Right lobe of liver (tissue), 6 donors: ENCODE results near the gene C2CD4D. TPM values are rescaled to one million over a fixed set of nuclear protein-coding genes. Genes with fewer than 3 reads are reported as not detected.

Experiments used
- ATAC-seq, 4 donors: fragments of 200-7000 bp; cut with Tn5 transposase; one replicate each; pipeline ENCODE4 v1.9.1; 2020; ENCODE audit warnings: mild to moderate bottlenecking in 4 of 4, moderate library complexity in 4 of 4
- DNase-seq, 3 donors: peaks; one replicate each; pipeline ENCODE4 v3.0.0-alpha.2; 2020
- H3K27ac ChIP-seq, 3 donors: fragments of 200-600 bp; one replicate each; pipeline ENCODE4 v1.8.0; 2022
- H3K27me3 ChIP-seq, 2 donors: fragments of 200-600 bp; one replicate each; pipeline ENCODE4 v1.8.0; 2022
- H3K36me3 ChIP-seq, 4 donors: fragments of 200-600 bp; sonication (generic) in 1 of 4; one replicate each; pipeline versions ENCODE4 v1.5.1 to v1.8.0; 2017 to 2022; ENCODE audit warnings: control low read depth in 1 of 4
- H3K4me1 ChIP-seq, 4 donors: fragments of 200-600 bp; sonication (generic) in 1 of 4; one replicate each; pipeline versions ENCODE4 v1.5.1 to v1.8.0; 2017 to 2022; ENCODE audit warnings: control low read depth in 1 of 4
- H3K4me3 ChIP-seq, 3 donors: fragments of 200-600 bp; one replicate each; pipeline ENCODE4 v1.8.0; 2022
- H3K9me3 ChIP-seq, 4 donors: fragments of 200-600 bp; sonication (generic) in 1 of 4; one replicate each; pipeline versions ENCODE4 v1.5.1 to v1.8.0; 2017 to 2022; ENCODE audit warnings: control low read depth in 1 of 4
- POLR2A ChIP-seq: fragments of 450-650 bp; IDR thresholded peaks from one replicate; pipeline ENCODE4 v1.6.1; 2017; ENCODE audit warnings: antibody characterized with exemption, mild to moderate bottlenecking
- WGBS: methylation state at CpG from one replicate; pipeline ENCODE4 v1.1.6; 2018; ENCODE audit warnings: low coverage, low lambda C conversion rate; ENCODE audit not compliant: insufficient coverage; ENCODE audit errors: missing lambda C conversion rate; 5-methylcytosine and 5-hydroxymethylcytosine counted together
- intact Hi-C, 2 donors: fragments of 100-400 bp; cut with DNase I; formaldehyde crosslinking; loops; one replicate each; pipeline versions ENCODE4 v1.11.2 to v1.14.1; 2022
- total RNA-seq, 6 experiments: library from RNA; depleted of rRNA in 2 of 6; stranded (reverse); fragments of >200 nt in 2 of 6; fragmentation: NEBNext Ultra II Directional in 3 of 6; extraction: Animal tissue kit (Norgen Biotek cat#: 25700) in 3 of 6; gene quantifications; one replicate each; pipeline versions ENCODE4 v1.1.0 to v1.2.4, GENCODE V29; 2016 to 2023
- TF ChIP-seq, protein P1 (sequence below), 4 donors: fragments of 200-600 bp in 3 of 4; fragments of 450-650 bp in 1 of 4; IDR thresholded peaks; one replicate each; pipeline versions ENCODE4 v1.5.1 to v1.8.0; 2016 to 2022; ENCODE audit warnings: antibody characterized with exemption in 4 of 4, mild to moderate bottlenecking in 2 of 4
- donor health status: DM: no; HTN: yes; CAD: no.
- donor health status: DM: no; HTN: no; CAD: no.
- donor health status: DM: no; HTN: no; CAD: no.
- donor health status: DM: no; HTN: yes; CAD: no.
- donor health status: DM: no; HTN: yes; CAD: no.

Gene C2CD4D
- total RNA-seq, 6 experiments from 2014 or later, result not detected

DNA sequence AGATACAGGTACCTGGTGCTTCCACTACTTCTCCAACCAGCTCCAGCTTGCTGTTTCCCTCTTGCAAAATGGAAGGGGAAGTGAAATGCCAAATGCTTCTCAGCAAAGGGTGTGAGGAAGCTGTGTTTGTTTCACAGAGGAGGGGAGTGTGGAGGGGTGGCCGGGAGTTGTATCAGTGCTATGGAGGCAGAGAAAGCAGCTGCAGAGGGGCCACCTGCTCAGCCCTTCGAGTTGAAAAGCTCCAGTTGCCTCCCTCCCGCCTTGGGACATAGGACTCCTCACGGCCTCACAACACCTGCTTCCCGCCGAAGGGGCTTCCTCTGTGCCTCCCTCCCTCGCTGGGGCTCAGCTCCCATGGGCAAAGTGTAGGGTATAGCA, 22.3 kb downstream of the C2CD4D start:
- H3K36me3 ChIP-seq, result peaks cover 0 to 26% (median 12%) of the 10 kb centered on the region in 4 donors
- no peak for TF ChIP-seq POLR2A
- TF ChIP-seq, protein P1, sequence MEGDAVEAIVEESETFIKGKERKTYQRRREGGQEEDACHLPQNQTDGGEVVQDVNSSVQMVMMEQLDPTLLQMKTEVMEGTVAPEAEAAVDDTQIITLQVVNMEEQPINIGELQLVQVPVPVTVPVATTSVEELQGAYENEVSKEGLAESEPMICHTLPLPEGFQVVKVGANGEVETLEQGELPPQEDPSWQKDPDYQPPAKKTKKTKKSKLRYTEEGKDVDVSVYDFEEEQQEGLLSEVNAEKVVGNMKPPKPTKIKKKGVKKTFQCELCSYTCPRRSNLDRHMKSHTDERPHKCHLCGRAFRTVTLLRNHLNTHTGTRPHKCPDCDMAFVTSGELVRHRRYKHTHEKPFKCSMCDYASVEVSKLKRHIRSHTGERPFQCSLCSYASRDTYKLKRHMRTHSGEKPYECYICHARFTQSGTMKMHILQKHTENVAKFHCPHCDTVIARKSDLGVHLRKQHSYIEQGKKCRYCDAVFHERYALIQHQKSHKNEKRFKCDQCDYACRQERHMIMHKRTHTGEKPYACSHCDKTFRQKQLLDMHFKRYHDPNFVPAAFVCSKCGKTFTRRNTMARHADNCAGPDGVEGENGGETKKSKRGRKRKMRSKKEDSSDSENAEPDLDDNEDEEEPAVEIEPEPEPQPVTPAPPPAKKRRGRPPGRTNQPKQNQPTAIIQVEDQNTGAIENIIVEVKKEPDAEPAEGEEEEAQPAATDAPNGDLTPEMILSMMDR (IDR thresholded peaks at IDR 0.05), result no peak
- H3K9me3 ChIP-seq, result no peaks in the 10 kb centered on the region
- ATAC-seq (no peak), DNase-seq (peak in 1 of 3 donors; percentile 31)
- peaks cover 3 to 39% (median 18%) of the 10 kb centered on the region in 4 donors for H3K4me1 ChIP-seq
- 37% methylated on average over 6 of the region's 7 CpGs for WGBS
- intact Hi-C loops, result no loop called here
- no peak overlapping the region for H3K4me3 ChIP-seq
- no peak overlapping the region for H3K27ac ChIP-seq
- H3K27me3 ChIP-seq, result no peaks in the 10 kb centered on the region

DNA sequence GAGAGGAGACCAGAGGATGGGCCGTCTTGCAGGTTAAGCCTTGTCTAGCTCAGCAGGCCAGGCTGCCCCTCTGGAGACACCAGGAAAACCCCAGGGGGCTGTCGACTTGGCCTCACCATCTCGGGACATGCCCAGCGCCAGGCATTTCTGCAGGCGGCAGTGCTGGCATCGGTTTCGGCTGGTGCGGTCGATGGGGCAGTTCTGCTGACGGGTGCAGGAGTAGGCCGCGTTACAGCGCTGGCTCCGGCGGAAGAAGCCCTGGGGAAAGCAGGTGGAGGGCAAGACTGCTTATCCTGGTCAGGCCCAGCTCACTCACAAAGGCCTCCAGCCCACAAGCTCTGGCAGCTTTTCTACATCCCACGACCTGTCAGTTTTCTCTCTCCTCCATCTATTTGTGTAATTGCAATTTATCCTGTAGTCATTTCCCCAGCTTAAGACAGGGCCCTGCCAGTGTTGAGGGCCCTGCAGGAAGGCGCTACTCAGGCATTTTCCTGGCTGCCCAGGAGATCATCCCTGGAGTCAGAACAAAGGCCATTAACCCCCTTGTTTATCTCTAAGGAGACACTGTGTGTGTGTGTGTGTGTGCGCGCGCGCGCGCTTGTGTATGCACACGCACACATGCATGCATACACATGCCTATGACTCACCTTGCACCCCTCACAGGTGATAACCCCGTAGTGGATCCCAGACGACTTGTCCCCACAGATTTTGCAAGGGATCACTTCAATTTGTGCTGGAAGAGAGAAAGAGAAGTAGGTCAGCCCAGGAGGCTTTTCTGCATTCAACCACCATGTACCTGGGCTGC, 22.9 kb downstream of the C2CD4D start:
- Histone ChIP-seq H3K9me3 (no peaks in the 10 kb centered on the region), H3K4me3 (no peak overlapping the region), H3K27ac (no peak overlapping the region), H3K36me3 (peaks cover 0 to 30% (median 15%) of the 10 kb centered on the region in 4 donors), H3K27me3 (no peaks in the 10 kb centered on the region), H3K4me1 (peaks cover 3 to 34% (median 18%) of the 10 kb centered on the region in 4 donors)
- intact Hi-C loops, result no loop called here
- ATAC-seq, result no peak
- DNase-seq, result peak in 2 of 3 donors; percentile 39 to 52
- TF ChIP-seq, protein P1 (IDR thresholded peaks at IDR 0.05), result no peak
- no peak for TF ChIP-seq POLR2A
- 57% methylated on average over 3 of the region's 26 CpGs for WGBS

DNA sequence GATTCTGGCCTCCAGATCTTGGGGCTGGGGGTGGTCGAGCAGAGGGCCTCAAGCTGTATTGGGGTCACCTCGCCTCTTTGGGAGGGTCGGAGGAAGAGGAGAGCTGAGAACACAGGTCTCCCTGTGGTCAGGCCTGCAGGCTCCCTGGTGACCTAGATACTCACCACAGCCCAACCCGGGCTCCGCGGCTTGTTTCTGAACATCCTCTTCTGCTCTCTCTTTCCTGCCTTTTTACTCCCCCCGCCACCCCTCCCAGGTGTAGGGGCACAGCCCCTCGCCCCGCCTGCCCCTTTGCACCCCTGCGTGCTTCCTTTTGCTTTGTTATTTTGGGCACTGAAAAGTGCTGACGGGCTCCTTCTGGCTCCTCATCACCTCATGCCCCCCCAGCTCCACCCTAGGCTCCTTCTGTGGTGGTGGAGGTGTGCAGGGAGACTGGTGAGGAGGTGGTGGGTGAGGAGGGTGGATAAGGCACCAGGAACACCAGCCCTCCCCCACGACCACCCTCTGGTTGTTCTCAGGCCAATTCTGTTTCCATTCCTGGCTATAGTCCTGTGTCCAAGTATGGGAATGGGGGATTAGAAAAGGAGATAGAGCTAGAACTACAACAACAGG, 23.8 kb downstream of the C2CD4D start:
- no peak overlapping the region for H3K27ac ChIP-seq
- WGBS, result 52% methylated on average over 6 of the region's 12 CpGs
- peak in 1 of 3 donors; percentile 46 for DNase-seq
- peaks cover 0 to 39% (median 19%) of the 10 kb centered on the region in 4 donors for H3K36me3 ChIP-seq
- H3K27me3 ChIP-seq, result no peaks in the 10 kb centered on the region
- no peaks in the 10 kb centered on the region for H3K9me3 ChIP-seq
- TF ChIP-seq POLR2A, result no peak
- TF ChIP-seq, protein P1 (IDR thresholded peaks at IDR 0.05), result no peak
- ATAC-seq, result no peak
- intact Hi-C loops, result no loop called here
- peaks cover 3 to 24% (median 14%) of the 10 kb centered on the region in 4 donors for H3K4me1 ChIP-seq
- H3K4me3 ChIP-seq, result no peak overlapping the region

DNA sequence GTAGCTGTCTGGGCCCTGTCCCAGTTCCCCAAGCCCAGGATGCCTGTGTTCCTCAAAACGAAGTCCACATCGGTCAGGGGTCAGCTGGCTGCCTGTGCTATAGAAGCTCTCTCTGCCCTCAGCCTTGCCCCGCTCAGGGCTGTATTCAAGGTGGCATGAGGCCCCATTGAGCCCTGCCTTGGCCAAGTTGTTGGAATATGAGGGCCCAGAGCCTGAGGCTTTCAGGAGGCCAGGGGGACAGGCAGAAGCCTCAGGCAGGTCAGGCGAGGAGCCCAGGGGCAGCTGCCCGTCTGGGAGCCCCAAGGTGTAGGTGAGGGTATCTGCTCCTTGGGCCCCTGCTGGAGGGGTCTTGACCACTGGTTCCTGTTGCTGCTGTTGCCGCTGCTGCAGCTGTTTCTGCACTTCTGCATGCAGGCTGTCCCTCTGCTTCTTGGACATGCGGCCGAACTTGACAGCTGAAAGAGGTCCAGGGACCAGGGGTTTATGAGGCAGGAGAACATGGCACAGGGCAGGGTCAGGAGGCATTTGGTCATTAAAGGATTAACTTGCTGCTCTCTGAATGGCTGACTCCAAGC, 24.6 kb downstream of the C2CD4D start:
- DNase-seq (peak in 1 of 3 donors; percentile 39), ATAC-seq (no peak)
- Histone ChIP-seq H3K4me1 (peaks cover 0 to 17% (median 10%) of the 10 kb centered on the region in 4 donors), H3K27me3 (no peaks in the 10 kb centered on the region), H3K4me3 (no peak overlapping the region), H3K9me3 (no peaks in the 10 kb centered on the region), H3K36me3 (peaks cover 0 to 43% (median 19%) of the 10 kb centered on the region in 4 donors), H3K27ac (no peak overlapping the region)
- no peak for TF ChIP-seq POLR2A
- TF ChIP-seq, protein P1 (IDR thresholded peaks at IDR 0.05), result no peak
- intact Hi-C loops, result no loop called here
- 40% methylated on average over 1 of the region's 8 CpGs for WGBS
